ENCODE measurements around the gene PTPRG.

The PTPRG gene

DNA sequence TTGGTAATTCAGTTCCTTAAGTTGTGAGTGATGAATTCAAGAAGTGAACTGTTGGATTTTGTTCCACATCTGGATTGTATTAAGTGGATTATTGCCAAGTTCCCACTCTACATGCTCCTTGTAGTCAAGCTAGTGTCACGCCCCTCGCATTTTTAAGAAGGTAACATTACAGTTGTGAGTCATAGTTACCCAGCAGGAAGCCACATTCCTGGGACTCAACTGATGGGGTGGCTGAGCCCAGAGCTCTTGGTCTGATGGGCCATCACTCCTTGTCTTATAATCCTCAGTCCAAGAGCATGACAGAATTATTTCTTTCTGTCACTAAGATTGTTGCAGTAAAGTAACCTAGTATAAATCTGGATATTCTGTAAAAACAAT, 102.7 kb downstream of the PTPRG start:
- DNase-seq = no peak

DNA sequence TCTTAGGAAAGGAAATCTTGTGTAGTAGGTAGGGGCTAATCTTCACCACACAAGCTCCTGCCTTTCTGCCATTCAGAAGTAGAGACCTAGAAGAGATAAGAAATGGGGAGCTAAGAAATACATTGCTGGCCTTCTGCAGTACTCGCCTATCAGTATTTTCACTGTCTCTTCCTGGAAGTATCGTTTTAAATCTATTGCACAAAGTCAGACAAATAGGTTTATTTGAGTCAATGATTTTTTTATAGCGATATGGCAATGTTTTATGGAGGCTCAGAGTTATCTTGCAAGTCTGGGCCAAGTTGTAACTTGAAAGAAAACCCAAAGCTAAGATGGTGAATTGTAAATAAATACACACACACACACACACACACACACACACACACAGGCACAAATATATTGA, 103.8 kb downstream of the PTPRG start:
- no peak for DNase-seq

DNA sequence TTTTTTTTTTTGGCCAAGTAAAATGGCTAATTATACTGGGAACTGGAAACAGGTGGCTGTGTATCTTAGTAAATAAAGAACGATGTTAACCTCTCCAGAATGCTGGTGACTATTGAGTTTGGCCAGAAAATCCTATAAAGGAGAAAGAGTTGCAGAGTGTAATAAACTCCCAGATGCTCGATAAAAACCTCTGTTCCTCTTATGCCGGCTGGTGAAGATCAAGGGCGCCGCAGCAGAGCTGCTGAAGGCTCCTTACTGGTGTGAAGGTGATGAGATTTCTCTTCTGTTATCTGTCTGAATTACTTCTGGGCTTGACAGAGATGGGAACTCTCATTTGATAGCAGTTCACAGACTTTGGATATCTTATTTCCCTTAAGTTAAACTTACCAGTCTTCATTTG, 104.6 kb downstream of the PTPRG start:
- no peak for DNase-seq

DNA sequence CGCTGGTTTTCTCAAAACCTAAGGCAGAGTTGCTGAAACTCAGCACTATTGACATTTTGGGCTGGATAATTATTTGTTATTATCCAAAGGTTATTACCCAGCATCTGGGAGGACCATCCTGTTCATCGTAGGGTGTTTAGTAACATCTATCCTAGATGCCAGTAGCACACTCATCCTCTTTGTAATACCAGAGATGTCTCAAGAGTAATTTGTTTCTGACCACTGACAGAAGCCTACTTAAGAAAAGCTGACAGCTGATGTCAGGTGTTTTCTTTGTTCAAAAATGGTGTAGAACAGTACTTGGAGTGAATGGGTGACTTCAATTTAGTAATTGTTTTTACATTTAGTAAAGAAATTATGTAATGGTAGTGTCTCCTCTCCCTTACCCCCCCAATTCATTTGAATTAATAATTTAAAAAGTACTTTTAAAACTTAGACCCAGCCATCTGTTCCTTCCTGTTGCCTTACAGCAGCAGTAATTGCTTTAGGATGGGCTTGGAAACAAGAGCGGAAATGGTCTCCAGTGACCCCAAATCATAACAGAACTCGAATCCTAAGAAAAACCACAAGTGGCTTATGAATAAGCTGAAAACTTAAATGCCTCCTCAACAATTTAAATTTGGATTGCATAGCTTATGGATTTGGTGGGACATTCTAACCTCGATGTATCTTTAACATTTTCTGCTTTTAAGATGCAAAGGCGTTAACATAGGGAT, 105.4 kb downstream of the PTPRG start:
- DNase-seq = no peak

DNA sequence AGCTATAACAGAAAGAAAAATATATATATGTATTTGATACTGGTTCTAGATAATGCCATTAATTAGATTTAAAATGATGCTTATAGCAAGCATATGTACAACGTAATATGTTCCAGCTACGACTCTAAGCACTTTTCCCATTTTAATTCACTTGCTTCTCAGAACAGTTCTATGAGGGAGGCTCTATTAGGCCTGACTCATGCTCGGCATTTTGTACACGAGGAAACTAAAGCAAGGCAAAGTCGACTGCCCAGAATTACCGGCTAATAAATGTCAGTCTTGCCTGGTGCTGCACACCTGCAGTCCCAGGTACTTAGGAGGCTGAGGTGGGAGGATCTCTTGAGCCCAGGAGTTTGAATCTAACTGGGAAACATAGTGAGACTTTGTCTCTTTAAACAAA, 106.0 kb downstream of the PTPRG start:
- no peak for DNase-seq

DNA sequence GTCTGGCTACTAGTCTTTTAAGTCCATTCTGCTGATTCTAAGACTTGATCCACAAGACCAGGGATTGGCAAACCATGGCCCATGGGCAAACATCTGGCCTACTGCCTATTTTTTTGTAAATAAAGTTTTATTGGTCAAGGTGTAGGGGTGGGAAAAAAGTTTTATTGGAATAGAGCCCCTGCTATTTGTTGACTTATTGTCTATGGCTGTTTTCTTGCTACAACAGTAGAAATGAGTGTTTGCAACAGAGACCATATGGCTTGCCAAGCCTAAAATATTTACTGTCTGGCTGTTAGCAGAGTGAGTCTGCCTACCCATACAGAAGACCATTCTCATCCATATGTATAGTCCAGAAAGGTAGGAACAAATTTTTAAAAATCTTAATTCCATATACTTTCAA, 106.4 kb downstream of the PTPRG start:
- no peak for DNase-seq

DNA sequence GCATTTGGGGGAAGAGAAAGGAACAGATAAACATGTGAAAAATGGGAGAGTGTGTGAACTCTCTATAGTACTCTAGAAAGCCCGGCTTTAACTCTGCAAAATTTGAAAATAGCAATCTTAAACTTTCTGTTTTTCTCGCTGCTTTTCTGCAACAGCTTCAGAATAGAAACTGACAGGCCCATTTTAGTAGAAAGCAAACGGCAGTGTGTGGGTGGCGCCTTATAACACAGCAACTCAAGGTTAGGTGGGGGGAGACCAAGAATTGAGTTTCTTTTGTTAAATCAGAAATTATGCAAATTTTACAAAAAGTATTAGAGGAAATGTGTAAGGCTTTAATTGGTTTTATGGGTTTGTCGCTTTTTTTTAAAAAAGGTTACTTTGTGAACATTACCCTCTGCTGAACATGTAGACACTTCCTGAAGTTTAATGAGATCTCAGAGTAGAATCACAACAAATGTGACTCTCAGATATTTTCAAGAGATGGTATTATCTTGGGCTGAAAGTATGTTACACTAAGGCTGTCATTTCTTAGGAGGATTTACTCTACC, 107.0 kb downstream of the PTPRG start:
- no peak for DNase-seq

DNA sequence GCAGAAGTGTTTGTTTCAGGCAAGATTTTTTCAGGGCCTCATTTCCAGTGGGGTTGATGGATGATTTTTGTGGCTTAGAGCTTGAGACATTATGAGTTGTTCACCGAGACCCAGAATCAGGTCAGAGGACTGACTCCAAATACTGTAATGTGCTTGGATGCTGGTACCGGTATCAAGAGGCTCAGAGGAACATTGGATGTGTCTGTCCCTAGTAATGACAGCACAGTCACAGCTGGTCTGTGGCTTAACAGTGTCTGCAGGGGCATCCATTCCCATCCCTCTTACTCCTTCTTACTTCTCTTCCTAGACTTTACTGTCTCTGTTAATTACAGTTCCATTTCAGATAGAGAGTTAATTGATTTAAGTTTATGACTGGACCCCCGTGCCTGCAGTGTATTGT, 107.8 kb downstream of the PTPRG start:
- no peak for DNase-seq

DNA sequence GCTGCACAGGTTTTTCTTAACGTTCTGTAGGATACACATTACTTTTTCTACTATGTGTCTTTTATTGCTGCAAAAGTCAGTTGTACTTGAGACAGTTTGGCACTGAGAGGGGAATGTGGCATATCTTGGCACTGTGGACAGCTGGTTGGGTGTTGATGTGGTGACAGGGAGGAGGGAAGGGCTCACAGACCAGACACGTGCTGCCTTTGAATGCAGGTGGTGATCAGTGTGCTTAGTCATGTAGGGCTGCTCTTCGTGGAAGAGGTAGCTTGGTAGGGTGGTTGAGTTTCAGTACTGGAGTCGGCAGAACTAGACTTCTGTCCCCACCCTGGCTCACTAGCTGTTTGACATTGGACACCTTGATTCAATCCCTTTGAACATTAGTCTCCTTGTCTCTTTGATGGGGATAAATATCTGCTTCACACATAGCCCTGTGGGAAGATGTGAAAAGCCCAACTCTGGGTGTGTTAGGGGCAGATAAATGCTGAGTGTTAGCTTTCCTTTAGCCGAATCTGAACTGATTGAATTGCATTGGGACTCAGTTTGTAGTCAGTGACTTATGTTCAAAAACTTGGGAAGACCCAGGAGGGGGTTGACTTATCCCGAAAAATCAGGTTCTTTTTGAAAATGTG, 108.4 kb downstream of the PTPRG start:
- no peak for DNase-seq

DNA sequence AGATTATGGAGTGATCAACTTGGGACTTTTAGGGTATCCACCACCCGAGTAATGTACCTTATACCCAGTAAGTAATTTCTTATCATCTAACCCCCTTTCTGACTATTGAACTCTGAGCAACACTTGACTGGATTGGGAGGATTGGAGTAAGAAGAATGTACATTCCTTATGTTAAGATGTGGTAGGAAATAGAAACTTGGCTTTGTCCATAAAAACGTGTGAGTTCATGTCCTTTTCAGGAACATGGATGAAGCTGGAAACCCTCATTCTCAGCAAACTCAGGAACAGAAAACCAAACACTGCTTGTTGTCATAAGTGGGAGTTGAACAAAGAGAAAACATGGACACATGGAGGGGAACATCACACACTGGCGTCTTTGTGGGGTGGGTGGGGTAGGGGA, 112.3 kb downstream of the PTPRG start:
- DNase-seq = no peak

DNA sequence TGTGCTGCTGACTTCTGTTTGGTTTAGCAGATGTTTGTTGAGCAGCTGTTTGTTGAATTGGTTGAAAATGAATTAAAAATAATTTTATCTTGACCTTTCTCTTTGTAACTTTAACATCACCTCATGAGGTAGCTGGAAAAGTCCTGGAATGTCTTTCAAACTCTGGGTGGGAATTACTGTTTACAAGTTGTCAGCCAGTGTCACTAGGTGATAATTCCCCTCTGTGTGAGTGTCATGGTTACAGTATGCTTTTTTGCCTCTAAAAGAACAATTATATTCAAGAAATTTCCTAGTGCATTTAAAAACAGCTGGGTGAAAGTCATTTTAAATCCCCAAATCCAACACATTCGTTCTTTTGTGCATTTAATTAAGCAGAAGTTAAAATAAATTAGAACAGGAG, 113.2 kb downstream of the PTPRG start:
- DNase-seq = no peak

DNA sequence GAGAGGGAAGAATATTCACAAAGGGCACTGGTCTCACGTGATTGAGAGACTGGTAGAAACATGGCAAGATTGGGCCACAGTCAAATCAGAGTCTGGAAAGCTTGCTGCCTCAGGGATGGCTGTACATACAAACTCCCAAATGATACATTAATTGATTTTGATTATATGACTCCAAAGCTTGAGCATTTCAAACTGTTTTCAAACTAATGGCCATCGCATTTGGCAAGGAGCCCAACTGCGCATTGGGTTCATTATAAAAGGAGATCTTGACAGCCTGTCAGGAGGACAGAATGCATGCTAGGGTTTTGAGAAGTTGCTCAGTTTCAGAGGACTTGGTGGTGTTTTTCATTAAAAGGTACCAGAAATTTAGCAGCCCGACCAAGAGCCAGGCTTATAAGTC, 117.7 kb downstream of the PTPRG start:
- DNase-seq = no peak

DNA sequence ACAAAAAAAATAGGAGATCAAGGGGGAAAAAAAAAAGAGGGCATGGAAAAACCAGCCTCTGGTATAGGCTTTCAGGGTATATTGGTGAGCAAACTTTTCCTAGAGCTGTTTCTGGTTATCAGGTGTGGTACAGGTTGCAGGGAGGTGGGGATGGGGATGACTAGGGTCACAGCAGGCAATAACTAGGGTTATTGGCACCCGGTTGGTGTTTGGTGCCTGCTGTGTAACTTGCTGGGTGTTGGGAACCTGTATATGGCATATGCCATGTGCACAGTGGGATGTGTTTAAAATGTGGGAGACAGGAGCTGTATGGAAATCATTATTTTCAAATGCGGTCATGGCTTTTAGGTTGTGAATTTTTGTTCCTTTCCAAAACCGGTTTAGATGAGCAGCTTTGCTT, 119.2 kb downstream of the PTPRG start:
- no peak for DNase-seq

DNA sequence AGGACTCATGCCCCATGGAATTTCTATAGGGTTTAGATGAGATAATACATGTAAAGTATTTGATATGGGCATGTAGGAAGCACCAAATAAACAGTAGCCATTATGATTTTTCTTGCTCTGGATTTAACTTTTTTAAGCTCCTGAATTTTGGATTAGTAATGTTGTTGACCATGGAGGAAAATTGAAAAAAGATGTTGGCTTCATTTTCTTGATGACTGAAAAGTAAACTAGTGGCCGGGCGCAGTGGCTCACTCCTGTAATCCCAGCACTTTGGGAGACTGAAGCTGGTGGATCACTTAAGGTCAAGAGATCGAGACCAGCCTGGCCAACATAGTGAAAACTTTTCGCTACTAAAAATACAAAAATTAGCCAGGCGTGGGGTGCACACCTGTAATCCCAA, 120.3 kb downstream of the PTPRG start:
- DNase-seq = no peak

DNA sequence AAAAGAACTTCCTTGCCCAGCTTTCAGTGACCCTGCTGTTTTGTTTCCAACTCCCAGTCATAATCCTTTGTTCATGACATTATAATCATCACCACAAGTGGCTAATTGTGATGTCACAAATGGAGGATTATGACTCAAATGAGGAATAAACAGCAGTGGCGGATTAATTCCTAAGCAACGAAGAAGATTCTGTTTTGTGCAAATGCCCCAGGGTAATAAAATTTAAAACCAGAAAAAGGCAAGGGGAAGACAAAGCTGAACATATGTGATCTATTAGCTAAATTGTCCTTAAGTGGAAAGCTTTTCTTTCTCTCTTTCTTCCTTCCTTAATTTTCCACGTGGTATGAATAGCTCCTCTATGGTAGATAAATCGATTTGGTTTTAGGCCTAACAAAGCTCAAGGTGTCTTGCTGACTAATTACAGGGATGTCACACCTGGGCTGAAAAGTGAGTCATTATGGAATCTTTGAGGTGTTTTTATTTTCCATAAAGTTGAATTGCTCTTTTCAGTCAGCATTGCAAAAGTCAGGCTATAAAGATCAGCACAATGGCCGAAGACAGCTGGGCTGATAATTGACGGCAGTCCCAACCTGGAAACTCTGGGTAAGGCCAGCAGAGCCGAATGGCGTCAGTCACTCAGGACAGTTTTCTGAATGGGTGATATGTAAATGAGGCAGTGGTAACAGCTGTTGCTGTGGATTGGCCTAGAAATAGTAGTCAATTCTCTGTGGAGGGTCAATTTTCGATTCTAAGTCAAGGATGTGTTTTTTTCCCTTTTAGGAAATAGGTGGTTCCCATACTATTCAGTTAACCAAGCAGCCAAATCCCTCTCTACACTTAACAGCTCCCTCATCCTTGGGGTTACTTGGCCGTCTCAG, 121.5 kb downstream of the PTPRG start:
- no peak for DNase-seq

DNA sequence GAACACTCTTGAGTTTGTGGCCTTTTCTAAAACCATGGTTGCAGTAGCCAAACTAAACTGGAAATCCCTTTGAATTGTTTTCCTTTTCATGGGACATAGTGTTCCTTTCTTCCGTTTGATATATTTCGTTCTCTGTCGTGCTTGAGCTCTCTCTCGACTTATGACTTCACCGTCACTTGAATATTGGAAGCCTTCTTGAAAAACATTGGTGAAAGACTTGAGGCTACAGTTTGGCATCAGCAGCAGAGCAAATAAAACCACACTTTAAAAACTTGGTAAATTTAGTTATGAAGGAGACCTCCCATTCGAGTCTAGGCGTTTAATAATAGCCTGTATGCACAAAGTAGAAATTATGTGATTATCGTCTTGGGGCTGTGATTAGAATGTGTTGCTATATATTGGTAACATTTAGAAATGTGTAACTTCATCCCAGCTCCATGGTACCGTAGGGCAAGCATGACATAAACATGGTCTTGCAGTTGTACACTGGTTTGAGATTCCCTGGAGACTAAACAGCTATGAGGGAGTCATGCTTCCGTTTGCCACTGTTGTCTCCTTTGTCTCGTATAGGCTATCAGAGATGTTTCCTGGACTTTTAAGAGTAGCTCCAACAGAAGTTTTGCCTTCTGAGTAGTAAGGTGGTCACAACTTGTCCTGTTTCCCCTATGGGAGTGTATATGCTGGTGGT, 122.3 kb downstream of the PTPRG start:
- no peak for DNase-seq

DNA sequence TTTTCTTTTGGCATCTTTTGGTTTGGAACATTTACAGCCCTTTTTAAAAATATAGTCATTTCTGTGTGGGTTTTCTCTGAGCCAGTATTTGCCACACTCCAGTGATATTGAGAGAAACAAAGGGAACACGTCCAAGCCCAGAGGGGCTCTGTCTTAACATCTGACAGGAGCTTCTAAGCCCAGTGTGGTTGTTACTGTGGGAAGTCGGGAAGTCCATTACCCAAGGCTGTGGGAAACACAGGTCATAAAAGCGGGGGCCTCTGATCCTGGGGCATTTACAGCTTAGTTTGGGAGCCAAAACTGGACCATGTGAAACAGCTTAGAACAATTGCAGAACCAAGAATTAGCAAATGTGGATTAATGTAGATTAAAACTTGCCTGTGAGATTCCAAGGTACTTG, 123.0 kb downstream of the PTPRG start:
- DNase-seq = no peak

DNA sequence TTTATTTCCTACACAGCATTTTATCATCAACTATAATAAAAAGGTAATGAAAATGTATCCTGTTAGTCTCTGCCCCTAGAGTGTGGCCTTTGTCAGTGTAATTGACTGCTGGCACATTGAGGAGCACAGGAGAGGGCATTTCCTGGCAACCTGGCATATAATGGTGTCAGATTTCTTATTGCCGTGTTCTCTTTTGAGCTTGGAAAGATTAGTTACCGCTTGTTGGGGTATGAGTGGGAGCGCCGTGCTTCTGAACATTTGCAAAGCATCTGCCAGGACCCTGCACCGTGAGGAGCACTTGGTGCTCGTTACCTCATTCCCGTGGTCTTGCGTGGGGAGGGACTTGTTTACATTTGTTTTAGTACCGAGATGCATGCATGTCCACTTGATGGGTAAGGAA, 124.4 kb downstream of the PTPRG start:
- DNase-seq = no peak

DNA sequence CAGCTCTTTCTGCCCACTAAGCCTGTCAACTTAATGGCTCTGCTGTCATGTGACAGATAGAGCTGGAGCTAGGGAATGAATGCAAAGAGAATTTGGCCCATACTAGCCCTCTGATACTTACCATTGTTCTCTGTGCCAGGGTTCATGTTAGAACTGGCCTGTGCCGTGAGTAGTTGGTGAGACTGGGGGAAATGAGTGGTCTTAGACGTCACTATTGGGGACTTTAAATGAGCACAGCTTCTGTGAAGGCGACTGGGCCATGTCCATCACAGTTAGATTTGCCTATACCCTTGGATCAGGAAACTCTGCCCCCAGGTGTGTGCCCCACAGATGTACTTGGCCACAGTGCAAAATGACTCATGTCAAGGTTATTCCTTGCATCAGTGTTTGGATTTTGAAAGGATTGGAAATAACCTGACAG, 124.9 kb downstream of the PTPRG start:
- no peak for DNase-seq

DNA sequence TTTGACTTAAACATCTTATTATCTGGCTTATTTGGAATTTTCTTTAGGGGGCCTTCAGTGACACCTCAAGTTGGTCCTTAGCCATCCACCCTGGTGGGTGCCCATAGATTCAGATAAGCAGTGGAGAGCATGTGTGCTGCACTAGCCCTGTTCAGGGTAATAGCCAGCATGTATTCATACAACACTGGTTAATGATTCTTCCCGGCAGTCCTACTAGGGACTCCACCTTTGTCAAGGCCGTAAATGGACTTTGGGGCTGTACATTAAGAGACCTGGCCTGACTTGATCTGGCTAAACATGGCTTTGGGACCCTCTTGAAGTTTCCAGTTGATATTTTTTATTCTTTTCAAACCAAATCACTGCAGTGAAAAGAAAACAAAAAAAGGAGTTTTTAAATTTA, 125.8 kb downstream of the PTPRG start:
- DNase-seq = no peak

DNA sequence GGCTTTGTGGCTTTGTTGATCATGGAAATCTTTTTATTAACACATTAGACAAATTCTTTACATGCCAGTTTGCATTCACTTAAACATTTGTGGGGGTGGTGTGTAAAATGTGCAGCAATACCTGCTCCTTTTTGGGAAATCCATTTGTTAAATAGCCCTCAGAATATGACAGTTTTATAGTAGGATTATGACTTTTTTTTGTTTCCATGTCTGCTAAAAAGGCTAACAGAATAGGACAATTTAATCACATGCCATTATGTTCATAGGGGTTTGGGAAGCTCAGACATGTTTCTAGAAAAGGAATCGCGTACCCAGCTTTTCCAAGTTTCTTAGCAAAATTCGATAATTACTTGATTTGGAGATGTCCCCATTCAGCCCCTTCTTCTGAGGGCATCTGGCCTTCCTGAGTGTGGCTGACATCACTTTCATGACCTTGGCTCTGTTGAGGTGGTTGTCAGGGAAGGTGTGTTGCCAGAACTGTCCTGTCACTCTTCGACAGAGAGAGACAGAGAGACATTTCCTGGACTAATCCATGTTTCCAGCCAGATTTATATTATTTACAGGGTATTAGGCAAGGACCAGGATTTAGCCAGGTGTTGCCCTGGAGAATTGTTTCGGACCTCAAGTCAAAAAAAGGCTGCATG, 126.4 kb downstream of the PTPRG start:
- no peak for DNase-seq

DNA sequence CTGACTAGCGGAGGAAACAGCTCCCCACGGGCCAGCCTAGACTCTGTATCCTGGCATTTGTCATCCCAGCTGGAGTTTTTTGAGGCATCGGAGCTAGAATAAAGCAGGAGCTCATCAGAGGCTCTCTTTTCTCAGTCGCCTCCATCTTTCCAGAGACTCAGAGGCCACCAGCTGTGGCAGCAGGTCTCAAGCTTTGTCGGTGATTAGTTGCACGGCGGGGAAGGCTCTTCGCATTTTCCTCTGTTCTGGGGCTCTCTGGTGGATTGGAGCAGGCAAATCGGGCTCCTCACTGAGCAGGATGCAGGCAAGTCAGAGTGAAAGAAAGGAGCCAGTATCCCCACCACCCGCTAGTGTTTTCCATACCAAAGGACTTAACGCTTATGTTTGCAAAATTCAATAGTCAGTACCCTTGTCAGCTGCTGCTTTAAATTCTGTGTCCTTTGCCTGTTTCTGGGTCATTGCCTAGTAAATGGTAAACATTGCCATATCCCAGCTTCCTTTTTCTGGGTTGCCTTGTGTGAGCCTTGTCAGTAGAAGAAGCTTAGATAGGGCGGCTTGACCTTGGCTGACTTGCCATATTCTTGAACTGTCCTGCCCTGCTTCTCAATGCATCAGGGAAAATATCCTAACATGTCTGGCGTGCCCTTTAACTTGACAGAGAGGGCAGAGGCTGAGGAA, 127.1 kb downstream of the PTPRG start:
- no peak for DNase-seq
